Measurements from ENCODE around the gene IL26. TPM values are rescaled to one million over a fixed set of nuclear protein-coding genes. Genes with fewer than 3 reads are reported as not detected.
"Not testable (repeated sequence)": the region's sequence is repeated elsewhere in the genome, so short reads cannot be mapped to it uniquely, and the experiment has no call there.

The IL26 gene
- total RNA-seq, 3 donors from 2014 or later = 0.28 to 2.6 (median 0.84) TPM

DNA sequence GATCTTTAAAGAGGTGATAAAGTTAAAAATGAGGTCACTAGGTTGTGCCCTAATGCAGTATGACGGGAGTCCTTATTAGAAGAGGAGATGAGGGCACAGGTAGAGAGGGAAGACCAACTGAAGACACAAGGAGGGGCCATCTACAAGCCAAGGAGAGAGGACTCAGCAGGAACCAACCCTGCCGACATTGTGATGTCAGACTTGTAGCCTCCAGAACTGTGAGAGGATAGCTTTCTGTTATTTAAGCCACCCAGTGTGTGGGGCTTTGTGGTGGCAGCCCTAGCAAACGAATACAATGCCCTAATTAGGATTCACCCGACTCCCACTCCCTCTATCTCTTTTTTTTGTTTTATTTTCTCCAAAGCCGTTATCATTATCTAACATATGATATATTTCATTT is 7.9 kb upstream of the IL26 start:
- H3K27me3 Mint-ChIP-seq (ENCODE audit: low read depth) = peaks cover 1% of the 10 kb centered on the region
- no peak overlapping the region for H3K4me3 Mint-ChIP-seq
- peaks cover 1% of the 10 kb centered on the region for H3K36me3 Mint-ChIP-seq (ENCODE audit: insufficient read depth)
- no peak for ATAC-seq
- peaks cover 34% of the 10 kb centered on the region for H3K4me1 Mint-ChIP-seq (ENCODE audit: low read depth)
- no peaks in the 10 kb centered on the region for H3K9me3 Mint-ChIP-seq
- DNase-seq = no peak

DNA sequence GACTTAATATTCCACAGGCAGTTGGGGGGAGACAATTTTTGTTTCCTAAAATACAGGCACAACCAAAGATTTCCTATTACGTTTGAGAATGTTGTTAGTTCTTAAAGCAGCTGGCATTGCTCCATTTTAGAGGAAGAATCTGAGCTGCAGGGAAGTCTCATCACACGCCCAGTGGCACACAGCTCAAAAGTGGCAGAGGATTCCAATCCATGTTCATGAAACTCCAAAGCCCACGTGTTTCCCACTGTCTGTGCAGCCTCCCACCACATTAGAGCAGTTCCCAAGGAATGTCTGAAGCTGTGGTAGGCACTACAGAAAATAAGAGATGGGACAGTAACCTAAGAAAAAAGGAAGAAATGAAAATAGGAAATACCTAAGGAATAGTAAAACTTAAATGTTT is 6.1 kb upstream of the IL26 start:
- Mint-ChIP-seq H3K4me1 (ENCODE audit: low read depth) (peaks cover 22% of the 10 kb centered on the region), H3K4me3 (no peak overlapping the region), H3K9me3 (no peaks in the 10 kb centered on the region), H3K36me3 (ENCODE audit: insufficient read depth) (peaks cover 1% of the 10 kb centered on the region), H3K27me3 (ENCODE audit: low read depth) (peaks cover 1% of the 10 kb centered on the region)
- ATAC-seq (no peak), DNase-seq (no peak)

DNA sequence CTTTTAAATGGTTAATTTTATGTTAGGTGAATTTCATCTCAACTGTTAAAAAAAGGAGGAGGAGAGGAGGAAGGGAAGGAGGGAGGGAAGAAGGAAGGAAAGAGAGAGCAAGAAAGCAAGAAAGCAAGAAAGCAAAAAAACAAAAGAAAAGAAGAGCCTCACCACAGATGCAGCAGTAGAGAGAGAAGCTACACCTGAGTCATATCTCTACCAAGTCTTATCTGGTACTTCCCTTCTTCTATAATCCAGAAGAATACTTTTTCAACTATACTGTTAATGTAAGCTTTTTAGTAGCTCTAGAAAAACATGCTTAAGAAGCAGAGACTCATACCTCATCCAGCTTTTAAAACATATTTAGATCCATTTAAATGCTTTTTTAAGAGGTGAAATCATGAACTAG is 5.6 kb upstream of the IL26 start:
- Mint-ChIP-seq H3K4me3 (no peak overlapping the region), H3K36me3 (ENCODE audit: insufficient read depth) (peaks cover 1% of the 10 kb centered on the region), H3K4me1 (ENCODE audit: low read depth) (peaks cover 19% of the 10 kb centered on the region), H3K9me3 (no peaks in the 10 kb centered on the region), H3K27me3 (ENCODE audit: low read depth) (peaks cover 1% of the 10 kb centered on the region)
- DNase-seq = no peak
- ATAC-seq = no peak

DNA sequence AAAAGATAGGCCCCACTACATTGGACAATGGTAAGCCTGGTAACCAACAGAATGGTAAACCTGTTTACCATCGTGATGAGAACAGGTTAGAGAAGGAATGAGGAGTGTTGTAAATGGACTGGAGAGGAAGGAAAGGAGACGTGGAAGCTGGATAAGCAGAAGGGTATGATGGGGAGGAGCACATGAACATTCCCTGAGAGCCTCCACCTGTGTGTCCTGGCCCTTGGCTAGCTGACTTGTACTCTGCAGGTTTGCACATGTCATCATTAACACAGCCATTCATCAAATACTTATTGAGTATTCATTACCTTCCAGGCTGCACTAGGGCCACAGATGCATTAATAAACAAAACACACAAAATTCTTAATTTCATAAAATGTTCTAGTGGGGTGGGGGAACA is 4.3 kb upstream of the IL26 start:
- Mint-ChIP-seq H3K27me3 (ENCODE audit: low read depth) (peaks cover 1% of the 10 kb centered on the region), H3K4me1 (ENCODE audit: low read depth) (peaks cover 15% of the 10 kb centered on the region)

DNA sequence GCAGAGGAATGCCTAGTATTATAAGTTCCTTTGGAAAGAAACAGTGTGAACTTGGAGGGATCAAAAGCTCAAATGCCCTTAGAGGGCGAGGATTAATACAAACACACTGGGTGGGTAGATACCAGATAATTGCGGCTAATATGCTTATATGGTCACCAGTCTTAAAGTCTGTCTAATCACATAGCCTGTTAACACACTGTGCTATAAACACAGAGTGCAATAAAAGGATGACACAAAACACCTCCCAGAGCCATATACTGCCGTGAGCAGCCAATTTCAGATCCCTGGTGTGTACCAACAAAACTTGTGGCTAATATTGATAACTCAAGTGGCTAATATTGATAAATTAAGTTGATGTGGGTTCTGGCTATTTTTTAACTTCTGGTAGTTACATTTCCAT is 1.7 kb upstream of the IL26 start:
- DNase-seq (no peak), ATAC-seq (no peak)
- H3K9me3 Mint-ChIP-seq = no peaks in the 10 kb centered on the region
- no peak overlapping the region for H3K4me3 Mint-ChIP-seq
- H3K4me1 Mint-ChIP-seq (ENCODE audit: low read depth) = peaks cover 14% of the 10 kb centered on the region
- no peaks in the 10 kb centered on the region for H3K36me3 Mint-ChIP-seq (ENCODE audit: insufficient read depth)
- peaks cover 2% of the 10 kb centered on the region for H3K27me3 Mint-ChIP-seq (ENCODE audit: low read depth)

More for the DNA sequence above, 4.3 kb upstream of the IL26 start:
- no peak overlapping the region for H3K4me3 Mint-ChIP-seq
- ATAC-seq (no peak), DNase-seq (no peak)
- H3K9me3 Mint-ChIP-seq = no peaks in the 10 kb centered on the region
- peaks cover 1% of the 10 kb centered on the region for H3K36me3 Mint-ChIP-seq (ENCODE audit: insufficient read depth)

DNA sequence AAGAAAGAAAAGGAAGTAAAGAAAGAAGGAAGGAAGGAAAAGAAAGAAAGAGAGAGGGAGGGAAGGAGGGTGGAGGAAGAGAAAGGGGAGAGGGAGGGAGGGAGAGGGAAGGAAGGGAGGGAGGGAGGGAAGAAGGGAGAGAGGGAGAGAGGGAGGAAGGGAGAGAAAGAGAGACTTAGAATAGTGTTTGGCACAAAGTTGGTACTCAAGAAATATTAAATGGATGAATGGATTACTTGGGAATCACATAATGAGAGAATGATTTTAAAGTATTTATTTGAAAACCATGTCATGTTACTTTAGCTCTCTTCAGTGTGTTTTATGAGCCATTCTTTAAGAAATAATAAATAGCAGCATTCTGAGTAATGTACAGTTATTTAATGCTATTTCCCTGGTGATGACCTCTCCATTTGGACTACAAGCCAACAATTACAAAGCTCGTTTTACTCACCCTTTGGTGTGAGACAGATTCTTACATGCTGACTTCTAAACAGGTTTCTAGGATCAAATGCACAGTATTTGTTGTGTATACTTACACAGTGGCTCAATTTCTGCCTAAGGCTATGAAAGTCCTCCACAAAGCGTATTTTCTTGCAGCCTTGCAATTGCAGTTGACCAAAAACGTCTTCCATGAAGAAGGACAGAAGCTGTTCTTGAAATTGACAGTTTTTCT is 861 bp downstream of the IL26 start:
- Mint-ChIP-seq H3K9me3 (no peaks in the 10 kb centered on the region), H3K27me3 (ENCODE audit: low read depth) (peaks cover 2% of the 10 kb centered on the region), H3K4me1 (ENCODE audit: low read depth) (peaks cover 14% of the 10 kb centered on the region), H3K36me3 (ENCODE audit: insufficient read depth) (no peaks in the 10 kb centered on the region), H3K4me3 (peak overlapping the region; percentile 4)
- DNase-seq (no peak), ATAC-seq (no peak)

DNA sequence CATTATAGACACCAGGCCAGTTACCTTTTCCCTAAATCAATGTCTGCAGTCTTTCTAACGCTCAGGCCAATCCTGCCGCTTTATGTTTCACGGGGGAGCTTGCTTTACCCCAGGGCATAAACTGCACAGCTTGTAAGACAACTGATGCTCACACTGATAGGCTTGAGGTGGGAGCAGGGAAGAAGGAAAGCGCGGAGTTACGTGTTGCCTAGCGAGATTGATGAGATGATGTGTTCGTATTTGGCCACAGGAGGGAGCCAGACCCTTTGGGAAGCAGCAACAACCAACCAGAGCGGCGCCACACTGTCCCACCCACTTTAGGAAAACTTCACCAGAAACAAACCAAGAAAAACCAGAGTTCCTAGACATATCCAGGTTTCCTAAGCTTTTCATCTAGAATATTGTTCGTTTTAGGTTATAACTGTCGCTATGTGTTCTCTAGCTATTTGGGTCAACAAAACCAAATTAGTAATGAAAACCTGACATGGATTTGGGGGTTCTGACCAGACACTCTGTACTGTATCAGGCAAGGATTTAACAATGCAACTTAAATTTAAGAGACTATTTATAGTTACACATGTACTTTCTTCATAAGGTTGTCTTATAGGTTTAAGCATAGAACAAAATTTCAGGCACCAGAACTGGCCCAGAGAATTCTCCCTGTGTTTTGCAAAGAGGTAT is 2.4 kb downstream of the IL26 start:
- H3K9me3 Mint-ChIP-seq = no peaks in the 10 kb centered on the region
- ATAC-seq (peak; percentile 85 to 95), DNase-seq (peak; percentile 68)
- peaks cover 2% of the 10 kb centered on the region for H3K27me3 Mint-ChIP-seq (ENCODE audit: low read depth)
- H3K4me3 Mint-ChIP-seq = peak overlapping the region; percentile 57
- peaks cover 14% of the 10 kb centered on the region for H3K4me1 Mint-ChIP-seq (ENCODE audit: low read depth)
- H3K36me3 Mint-ChIP-seq (ENCODE audit: insufficient read depth) = no peaks in the 10 kb centered on the region

DNA sequence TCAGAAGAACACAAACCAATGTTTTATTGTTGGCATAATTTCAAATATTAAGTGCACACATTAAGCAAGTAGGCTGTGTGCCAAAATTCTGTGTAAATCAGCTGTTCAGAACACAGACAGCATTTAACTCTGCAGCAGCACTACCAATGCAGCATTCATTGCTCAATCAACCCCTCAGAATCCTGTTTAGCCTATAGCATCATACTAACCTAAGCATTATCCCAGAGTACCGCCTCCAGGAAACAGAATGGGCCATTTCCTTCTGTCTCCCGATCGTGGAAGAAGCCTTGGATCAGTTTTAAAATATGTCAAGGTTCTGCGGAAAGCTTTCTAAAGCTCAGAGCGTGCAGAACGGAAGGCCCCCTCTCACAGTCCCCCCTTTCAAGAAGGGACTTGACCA is 3.3 kb downstream of the IL26 start:
- Mint-ChIP-seq H3K36me3 (ENCODE audit: insufficient read depth) (no peaks in the 10 kb centered on the region), H3K4me1 (ENCODE audit: low read depth) (peaks cover 14% of the 10 kb centered on the region), H3K27me3 (ENCODE audit: low read depth) (peaks cover 2% of the 10 kb centered on the region), H3K4me3 (no peak overlapping the region), H3K9me3 (no peaks in the 10 kb centered on the region)
- no peak for DNase-seq
- ATAC-seq = no peak

DNA sequence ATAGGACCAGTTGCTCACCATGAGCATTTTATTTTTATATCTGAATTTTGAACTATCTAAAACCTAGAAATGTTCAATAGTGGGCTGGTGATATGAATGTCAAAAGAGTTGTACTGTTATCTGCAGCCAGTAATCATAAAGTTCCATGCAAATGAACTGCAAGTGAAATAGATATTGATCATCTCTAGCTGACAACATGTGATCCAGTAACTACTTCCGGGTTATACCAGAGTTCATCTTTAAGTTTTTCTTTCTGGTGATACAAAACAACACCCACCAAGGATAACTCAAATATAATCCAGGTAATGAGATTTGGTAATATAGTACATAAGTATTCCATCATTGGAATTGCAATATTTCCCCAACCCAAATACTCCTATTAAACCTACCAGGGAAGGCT is 4.1 kb downstream of the IL26 start:
- Mint-ChIP-seq H3K36me3 (ENCODE audit: insufficient read depth) (no peaks in the 10 kb centered on the region), H3K4me3 (no peak overlapping the region), H3K9me3 (no peaks in the 10 kb centered on the region), H3K27me3 (ENCODE audit: low read depth) (peaks cover 2% of the 10 kb centered on the region), H3K4me1 (ENCODE audit: low read depth) (peaks cover 14% of the 10 kb centered on the region)
- DNase-seq (no peak), ATAC-seq (no peak)

DNA sequence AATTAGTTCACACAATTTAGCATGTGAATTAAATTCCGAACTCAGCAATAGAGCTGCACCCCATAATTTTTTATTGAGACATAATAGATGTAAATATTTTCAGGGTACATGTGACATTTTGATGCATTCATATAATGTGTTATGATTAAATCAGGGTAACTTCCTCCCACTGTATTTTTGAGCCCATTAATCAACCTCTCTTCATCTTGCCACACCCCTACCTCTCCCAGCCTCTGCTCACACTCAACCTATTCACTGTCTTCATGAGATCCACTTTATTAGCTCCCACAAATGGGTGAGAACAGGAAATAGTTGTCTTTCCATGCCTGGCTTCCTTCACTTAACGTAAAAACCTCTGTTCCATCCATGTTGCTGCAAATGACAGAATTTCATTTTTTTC is 14.7 kb downstream of the IL26 start:
- no peaks in the 10 kb centered on the region for H3K27me3 Mint-ChIP-seq (ENCODE audit: low read depth)
- DNase-seq = no peak
- H3K36me3 Mint-ChIP-seq (ENCODE audit: insufficient read depth) = no peaks in the 10 kb centered on the region
- H3K4me1 Mint-ChIP-seq (ENCODE audit: low read depth) = peaks cover 13% of the 10 kb centered on the region
- no peak overlapping the region for H3K4me3 Mint-ChIP-seq
- no peaks in the 10 kb centered on the region for H3K9me3 Mint-ChIP-seq
- no peak for ATAC-seq

DNA sequence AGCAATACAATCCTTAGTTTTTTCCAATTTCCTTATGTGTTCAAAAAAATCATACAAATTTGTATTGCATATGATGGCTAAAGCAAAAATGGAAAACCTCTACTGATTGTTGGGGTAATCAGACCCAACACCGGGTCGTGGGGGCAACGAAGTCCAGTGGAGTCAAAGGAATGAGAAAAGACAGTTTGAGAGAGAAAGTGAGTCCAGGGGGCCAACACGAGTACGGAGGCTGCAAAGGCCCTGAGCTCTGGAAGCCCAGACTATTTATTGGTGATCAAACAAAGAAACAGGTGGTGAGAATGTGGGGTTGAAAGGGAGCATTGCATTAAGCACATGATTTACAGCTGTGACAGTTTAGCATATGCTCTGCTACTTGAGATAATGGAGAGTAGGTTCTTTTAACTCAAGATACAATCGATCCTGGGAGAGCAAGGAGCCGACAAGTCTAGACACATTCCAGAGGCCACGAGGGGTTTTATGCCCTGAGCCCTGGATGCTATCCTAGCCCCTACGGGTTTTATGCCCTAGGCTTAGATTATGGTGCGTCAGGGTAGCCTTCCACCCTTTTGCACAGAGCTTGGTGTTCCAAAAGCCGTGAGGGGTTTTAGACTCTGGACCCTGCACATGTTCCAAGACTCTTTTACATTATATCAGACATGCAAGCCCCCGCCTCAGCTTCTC is 16.4 kb downstream of the IL26 start:
- not testable (repeated sequence) for H3K9me3 Mint-ChIP-seq; H3K4me3 Mint-ChIP-seq; H3K36me3 Mint-ChIP-seq (ENCODE audit: insufficient read depth); H3K27me3 Mint-ChIP-seq (ENCODE audit: low read depth); DNase-seq; ATAC-seq
- H3K4me1 Mint-ChIP-seq (ENCODE audit: low read depth) = peaks cover 13% of the 10 kb centered on the region

DNA sequence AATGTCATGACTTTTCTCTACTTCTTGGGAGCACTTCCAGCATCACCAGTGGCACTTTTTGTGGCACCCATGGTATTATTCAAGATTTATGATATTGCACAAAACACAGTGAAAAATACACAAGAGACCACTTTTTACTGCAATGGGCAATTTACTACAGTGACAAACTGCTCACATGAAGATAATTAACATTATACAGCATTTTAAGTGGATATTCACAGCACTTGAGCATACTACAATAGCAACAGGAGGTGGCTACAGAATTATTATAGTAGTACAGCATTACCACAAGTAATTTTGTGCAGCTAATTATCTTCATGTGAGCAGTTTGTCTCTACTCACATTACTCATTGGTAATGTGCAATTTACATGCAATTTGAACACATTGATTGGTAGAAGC is 18.3 kb downstream of the IL26 start:
- no peaks in the 10 kb centered on the region for H3K27me3 Mint-ChIP-seq (ENCODE audit: low read depth)
- DNase-seq (no peak), ATAC-seq (no peak)
- H3K4me3 Mint-ChIP-seq = no peak overlapping the region
- H3K4me1 Mint-ChIP-seq (ENCODE audit: low read depth) = peaks cover 28% of the 10 kb centered on the region
- H3K9me3 Mint-ChIP-seq = no peaks in the 10 kb centered on the region
- H3K36me3 Mint-ChIP-seq (ENCODE audit: insufficient read depth) = no peaks in the 10 kb centered on the region

DNA sequence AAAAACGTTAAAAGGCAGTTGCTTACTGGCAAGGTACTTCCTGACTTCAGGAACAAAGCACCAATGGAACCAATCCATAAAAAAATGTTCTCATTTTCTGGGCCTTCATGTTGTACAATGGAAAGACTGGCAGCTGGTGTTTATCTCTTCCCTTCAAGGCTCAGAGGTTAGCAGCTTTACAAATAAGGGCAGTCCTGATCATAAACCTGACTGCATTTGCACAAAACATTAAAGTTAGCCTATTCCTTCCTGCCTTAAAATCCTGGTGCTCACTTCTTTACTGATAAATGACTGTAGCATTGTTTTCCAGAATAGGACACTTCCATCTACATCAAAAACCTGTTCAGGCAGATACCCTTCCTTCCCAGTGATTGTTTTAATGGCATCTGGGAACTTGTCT is 19.2 kb downstream of the IL26 start:
- no peaks in the 10 kb centered on the region for H3K27me3 Mint-ChIP-seq (ENCODE audit: low read depth)
- H3K36me3 Mint-ChIP-seq (ENCODE audit: insufficient read depth) = no peaks in the 10 kb centered on the region
- DNase-seq = no peak
- ATAC-seq = no peak
- H3K4me1 Mint-ChIP-seq (ENCODE audit: low read depth) = peaks cover 21% of the 10 kb centered on the region
- no peak overlapping the region for H3K4me3 Mint-ChIP-seq
- no peaks in the 10 kb centered on the region for H3K9me3 Mint-ChIP-seq

DNA sequence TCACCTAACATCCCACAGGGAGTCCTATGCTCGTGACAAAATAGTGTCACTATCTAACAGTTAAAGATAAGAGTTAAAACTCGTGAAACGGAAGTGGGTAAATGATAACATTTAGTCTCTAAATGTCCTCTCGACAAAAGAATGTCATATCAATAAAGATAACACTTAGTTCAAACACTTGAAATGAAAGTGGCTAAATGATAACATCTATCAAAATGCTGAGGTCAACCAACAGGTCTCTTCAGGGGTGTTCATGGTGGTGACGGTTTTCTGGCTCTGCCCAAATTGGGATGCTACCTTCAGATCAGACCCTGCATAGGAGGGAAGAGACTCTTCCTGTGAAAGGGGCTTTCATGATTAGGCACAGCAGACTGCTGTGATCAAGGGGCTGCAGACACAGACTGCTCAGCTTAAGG is 22.1 kb downstream of the IL26 start:
- peak; percentile 30 to 57 for ATAC-seq
- Mint-ChIP-seq H3K4me3 (no peak overlapping the region), H3K27me3 (ENCODE audit: low read depth) (no peaks in the 10 kb centered on the region), H3K9me3 (no peaks in the 10 kb centered on the region), H3K36me3 (ENCODE audit: insufficient read depth) (no peaks in the 10 kb centered on the region), H3K4me1 (ENCODE audit: low read depth) (peaks cover 35% of the 10 kb centered on the region)
- DNase-seq = no peak

DNA sequence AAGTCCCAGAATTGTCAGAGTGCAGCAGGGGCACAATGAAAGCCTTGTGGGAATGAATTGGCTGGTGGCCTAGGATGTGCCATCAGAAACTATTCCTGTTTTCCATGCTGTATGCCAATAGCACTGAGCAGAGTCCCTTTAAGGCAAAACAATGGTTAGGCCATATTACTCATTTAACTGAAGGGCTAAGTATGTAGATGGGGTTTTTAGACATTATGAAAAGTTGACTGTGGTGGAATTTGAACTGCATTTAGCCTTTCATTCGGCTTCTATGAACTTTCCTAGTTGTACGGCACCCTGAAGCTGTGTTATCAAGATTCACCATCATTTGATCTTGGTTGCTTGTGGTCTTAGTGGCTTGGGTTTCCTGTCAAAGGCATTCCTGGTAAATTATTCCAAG is 24.8 kb downstream of the IL26 start:
- DNase-seq (no peak), ATAC-seq (peak in 1 of 2 donors; percentile 38)
- Mint-ChIP-seq H3K9me3 (no peaks in the 10 kb centered on the region), H3K36me3 (ENCODE audit: insufficient read depth) (no peaks in the 10 kb centered on the region), H3K4me3 (no peak overlapping the region), H3K4me1 (ENCODE audit: low read depth) (peaks cover 36% of the 10 kb centered on the region), H3K27me3 (ENCODE audit: low read depth) (no peaks in the 10 kb centered on the region)
